Thymus (tissue), 11 donors: ENCODE data around the gene FAM184B. TPM values are rescaled to one million over a fixed set of nuclear protein-coding genes. Genes with fewer than 3 reads are reported as not detected.

Experiments used
- DNase-seq, 9 donors: peaks; one replicate each; pipeline ENCODE4 v3.0.0-alpha.2; 2013; ENCODE audit warnings: low spot score in 9 of 9, low read depth in 6 of 9, missing footprints in 1 of 9
- H3K27ac ChIP-seq, 2 donors: one replicate each; pipeline ENCODE4 v1.5.1; 2013; ENCODE audit warnings: control low read depth in 1 of 2, low read depth in 1 of 2, low read length in 1 of 2, mild to moderate bottlenecking in 1 of 2, moderate library complexity in 1 of 2
- H3K27me3 ChIP-seq, 2 donors: one replicate each; pipeline ENCODE4 v1.5.1; 2013; ENCODE audit warnings: low read length in 1 of 2; ENCODE audit not compliant: control insufficient read depth in 2 of 2, insufficient read depth in 1 of 2
- H3K36me3 ChIP-seq, 2 donors: one replicate each; pipeline ENCODE4 v1.5.1; 2013; ENCODE audit warnings: low read length in 1 of 2, mild to moderate bottlenecking in 1 of 2, moderate library complexity in 1 of 2; ENCODE audit not compliant: control insufficient read depth in 2 of 2, insufficient read depth in 2 of 2
- H3K4me1 ChIP-seq, 2 donors: one replicate each; pipeline ENCODE4 v1.5.1; 2013; ENCODE audit warnings: low read length in 2 of 2; ENCODE audit not compliant: control insufficient read depth in 2 of 2, insufficient read depth in 2 of 2
- H3K4me3 ChIP-seq, 2 donors: one replicate each; pipeline ENCODE4 v1.5.1; 2013; ENCODE audit warnings: low read length in 2 of 2, control low read depth in 1 of 2, mild to moderate bottlenecking in 1 of 2
- H3K9me3 ChIP-seq, 2 donors: one replicate each; pipeline ENCODE4 v1.5.1; 2013; ENCODE audit warnings: low read length in 1 of 2, mild to moderate bottlenecking in 1 of 2; ENCODE audit not compliant: control insufficient read depth in 2 of 2, insufficient read depth in 1 of 2
- WGBS: extraction: QIAGEN DNeasy Blood & Tissue Kit; methylation state at CpG from one replicate; pipeline ENCODE4 v1.1.7; 2013; 5-methylcytosine and 5-hydroxymethylcytosine counted together
- polyA plus RNA-seq: library from polyadenylated mRNA; stranded (reverse); fragments of 200-250 nt; gene quantifications from one replicate; pipeline ENCODE4 v1.2.3, GENCODE V29; 2013
- total RNA-seq: library from RNA; stranded (reverse); fragments of 120-200 nt; gene quantifications from one replicate; pipeline ENCODE4 v1.2.4, GENCODE V29; 2013
- donor health status: healthy.

Gene FAM184B
- total and polyA plus RNA-seq, 2 donors: 0.05 to 0.09 TPM

DNA sequence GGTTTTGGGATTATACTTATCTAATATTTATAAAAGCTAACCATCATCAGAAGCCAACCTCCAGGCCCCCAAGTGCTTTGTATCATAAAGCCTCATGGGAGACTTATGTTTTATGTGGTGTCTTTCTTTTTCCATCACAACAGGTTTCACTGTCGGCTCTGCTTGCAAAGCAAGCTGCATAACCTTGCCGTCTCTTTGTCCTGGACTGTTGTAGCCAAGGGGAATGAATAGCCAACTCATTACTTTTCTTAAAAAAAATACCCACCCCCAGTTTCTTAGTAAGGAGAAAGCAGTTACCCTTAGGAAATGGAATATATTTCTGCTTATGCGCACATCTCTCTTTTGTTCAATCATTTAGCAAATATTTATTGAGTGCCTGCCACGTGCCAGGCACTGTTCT, 40.7 kb downstream of the FAM184B start:
- WGBS: 97% methylated on average over 4 of the region's 4 CpGs
- Histone ChIP-seq H3K4me1 (no peaks in the 10 kb centered on the region), H3K9me3 (no peaks in the 10 kb centered on the region), H3K27me3 (no peaks in the 10 kb centered on the region), H3K4me3 (no peak overlapping the region), H3K36me3 (no peaks in the 10 kb centered on the region), H3K27ac (no peak overlapping the region)
- no peak for DNase-seq

DNA sequence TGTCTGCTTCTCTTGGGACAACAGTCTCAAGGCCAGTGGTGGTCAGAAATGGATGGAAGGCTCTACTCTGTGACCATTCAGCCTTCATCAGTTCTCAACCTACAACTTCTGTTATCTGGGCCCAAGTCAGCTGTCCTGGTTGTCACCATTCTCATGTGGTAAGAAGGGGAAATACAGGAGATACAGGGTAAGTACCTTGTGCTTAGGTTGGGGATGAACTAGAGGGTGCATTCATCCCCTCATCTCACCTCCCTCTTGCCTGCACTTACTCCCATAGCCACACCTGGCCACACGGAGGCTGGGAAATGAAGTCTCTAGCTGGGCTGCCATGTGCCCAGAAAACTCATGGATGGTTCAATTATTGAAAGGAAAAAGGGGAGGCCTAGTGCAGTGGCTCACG, 44.9 kb downstream of the FAM184B start:
- Histone ChIP-seq H3K36me3 (no peaks in the 10 kb centered on the region), H3K27ac (no peak overlapping the region), H3K4me1 (no peaks in the 10 kb centered on the region), H3K4me3 (no peak overlapping the region), H3K9me3 (no peaks in the 10 kb centered on the region), H3K27me3 (no peaks in the 10 kb centered on the region)
- DNase-seq: no peak
- WGBS: 94% methylated on average over 2 of the region's 2 CpGs

GRCh38 chr4:17726911-17727310, 54.5 kb downstream of the FAM184B start:
- Histone ChIP-seq H3K9me3 (peaks cover 0 to 4% of the 10 kb centered on the region in 2 donors), H3K27me3 (no peaks in the 10 kb centered on the region), H3K36me3 (no peaks in the 10 kb centered on the region), H3K4me3 (no peak overlapping the region), H3K27ac (no peak overlapping the region), H3K4me1 (no peaks in the 10 kb centered on the region)
- WGBS: over 99% methylated on average over 2 of the region's 2 CpGs
- DNase-seq: no peak

GRCh38 chr4:17723648-17724047, 57.8 kb downstream of the FAM184B start:
- DNase-seq: no peak
- Histone ChIP-seq H3K27ac (no peak overlapping the region), H3K9me3 (peaks cover 0 to 4% of the 10 kb centered on the region in 2 donors), H3K4me3 (no peak overlapping the region), H3K27me3 (no peaks in the 10 kb centered on the region), H3K4me1 (no peaks in the 10 kb centered on the region), H3K36me3 (no peaks in the 10 kb centered on the region)
- WGBS: 95% methylated on average over 7 of the region's 7 CpGs

- Histone ChIP-seq H3K27me3 (no peaks in the 10 kb centered on the region), H3K27ac (peak overlapping the region in 1 of 2 donors; percentile 17), H3K4me1 (no peaks in the 10 kb centered on the region), H3K36me3 (no peaks in the 10 kb centered on the region), H3K9me3 (no peaks in the 10 kb centered on the region), H3K4me3 (no peak overlapping the region)
- no peak for DNase-seq
- 88% methylated on average over 3 of the region's 3 CpGs for WGBS
Observed at GRCh38 chr4:17722356-17722700, 59.1 kb downstream of the FAM184B start.

DNA sequence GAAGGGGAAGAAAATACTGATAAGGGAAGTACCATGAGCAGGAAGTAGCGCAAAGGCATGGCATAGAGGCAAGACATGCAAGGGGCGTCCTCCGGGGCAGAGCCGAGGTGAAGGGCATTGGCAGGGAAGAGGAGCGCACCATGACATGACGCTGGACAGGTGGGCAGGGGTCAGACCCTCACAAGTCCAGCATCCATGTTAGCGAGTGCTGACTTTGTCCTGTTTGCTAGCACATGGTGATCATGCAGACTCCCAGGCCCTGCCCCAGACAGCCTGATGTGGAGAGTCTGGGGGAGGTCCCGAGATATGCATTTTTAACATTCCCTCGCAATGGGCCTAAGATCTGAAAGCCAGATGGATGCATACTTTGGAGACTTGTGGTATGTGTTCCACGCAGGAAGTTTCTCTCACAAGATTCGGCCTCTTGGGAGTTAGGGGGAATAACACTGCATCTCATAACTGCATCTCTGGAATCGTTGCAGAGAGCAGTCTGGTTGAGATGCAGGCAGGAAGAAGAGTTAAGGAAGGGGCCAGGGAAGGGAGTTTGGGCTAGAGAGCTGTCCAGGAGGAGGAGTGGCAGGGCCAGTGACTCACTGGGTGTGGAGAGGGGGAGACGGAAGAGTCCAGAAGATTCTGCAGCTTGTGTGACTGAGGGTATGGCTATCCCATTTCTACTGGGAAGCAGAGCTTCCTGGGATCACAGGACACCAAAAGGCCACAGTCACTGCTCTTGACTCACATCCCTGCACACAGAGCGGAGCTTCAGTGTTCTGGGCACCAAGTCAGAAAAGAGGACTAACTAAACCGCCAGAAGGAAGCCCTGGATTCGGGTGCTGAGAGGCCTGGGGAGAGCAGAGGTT, 59.7 kb downstream of the FAM184B start:
- no peaks in the 10 kb centered on the region for H3K36me3 ChIP-seq
- H3K4me1 ChIP-seq: no peaks in the 10 kb centered on the region
- H3K27ac ChIP-seq: peak overlapping the region in 1 of 2 donors; percentile 17
- no peak overlapping the region for H3K4me3 ChIP-seq
- no peaks in the 10 kb centered on the region for H3K27me3 ChIP-seq
- no peaks in the 10 kb centered on the region for H3K9me3 ChIP-seq
- DNase-seq: no peak
- 93% methylated on average over 16 of the region's 16 CpGs for WGBS

- H3K27ac ChIP-seq: no peak overlapping the region
- no peaks in the 10 kb centered on the region for H3K36me3 ChIP-seq
- H3K9me3 ChIP-seq: no peaks in the 10 kb centered on the region
- no peaks in the 10 kb centered on the region for H3K27me3 ChIP-seq
- H3K4me3 ChIP-seq: no peak overlapping the region
- no peak for DNase-seq
- 96% methylated on average over 5 of the region's 5 CpGs for WGBS
- no peaks in the 10 kb centered on the region for H3K4me1 ChIP-seq
Observed at GRCh38 chr4:17719106-17719505, 62.3 kb downstream of the FAM184B start.

DNA sequence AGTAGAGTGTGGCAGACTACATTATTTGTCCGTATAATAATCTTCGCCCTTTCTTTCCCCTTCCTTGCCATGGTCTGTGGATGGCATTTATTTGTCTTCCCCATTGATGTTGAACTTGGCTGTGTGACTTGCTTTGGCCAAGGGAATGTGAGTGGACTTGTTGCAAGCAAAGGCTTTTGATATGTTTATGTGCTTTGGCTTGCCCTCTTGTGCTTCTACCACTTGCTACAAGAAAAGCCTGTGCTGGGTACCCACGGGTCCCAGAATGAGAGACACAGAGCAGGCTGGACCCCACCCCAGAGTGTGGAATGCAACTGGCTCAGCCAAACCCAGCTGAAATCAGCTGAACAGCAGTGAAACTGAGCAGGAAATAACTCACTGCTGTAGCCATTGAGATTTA, 63.0 kb downstream of the FAM184B start:
- WGBS: 90% methylated on average over 3 of the region's 3 CpGs
- no peaks in the 10 kb centered on the region for H3K4me1 ChIP-seq
- no peak overlapping the region for H3K27ac ChIP-seq
- H3K4me3 ChIP-seq: no peak overlapping the region
- DNase-seq: no peak
- no peaks in the 10 kb centered on the region for H3K9me3 ChIP-seq
- H3K36me3 ChIP-seq: no peaks in the 10 kb centered on the region
- H3K27me3 ChIP-seq: no peaks in the 10 kb centered on the region

GRCh38 chr4:17717301-17717700, 64.1 kb downstream of the FAM184B start:
- Histone ChIP-seq H3K4me1 (no peaks in the 10 kb centered on the region), H3K4me3 (no peak overlapping the region), H3K27me3 (no peaks in the 10 kb centered on the region), H3K36me3 (no peaks in the 10 kb centered on the region), H3K9me3 (no peaks in the 10 kb centered on the region), H3K27ac (no peak overlapping the region)
- no peak for DNase-seq
- WGBS: 85% methylated on average over 5 of the region's 5 CpGs
